Left ventricle myocardium inferior (tissue), 1 donor: Measurements from ENCODE around the gene PIBF1. TPM values are rescaled to one million over a fixed set of nuclear protein-coding genes. Genes with fewer than 3 reads are reported as not detected.

Experiments
- DNase-seq: peaks from one replicate; pipeline ENCODE4 v3.0.0-alpha.2; 2020
- H3K27ac ChIP-seq: fragments of 200-600 bp; replicated peaks from 2 replicates; pipeline ENCODE4 v1.8.0; 2021
- H3K27me3 ChIP-seq: fragments of 200-600 bp; 2 replicates; pipeline ENCODE4 v1.8.0; 2021; ENCODE audit warnings: low read depth
- H3K36me3 ChIP-seq: fragments of 200-600 bp; 2 replicates; pipeline ENCODE4 v1.8.0; 2021
- H3K4me1 ChIP-seq: fragments of 200-600 bp; 2 replicates; pipeline ENCODE4 v1.8.0; 2021
- H3K4me3 ChIP-seq: fragments of 200-600 bp; 2 replicates; pipeline ENCODE4 v1.8.0; 2021; ENCODE audit warnings: mild to moderate bottlenecking, moderate library complexity
- H3K9me3 ChIP-seq: fragments of 200-600 bp; replicated peaks from 2 replicates; pipeline ENCODE4 v1.8.0; 2021
- intact Hi-C: fragments of 100-400 bp; cut with micrococcal nuclease; formaldehyde crosslinking; loops from one replicate; pipeline ENCODE4 v1.11.0; 2022
- total RNA-seq: library from RNA; stranded (reverse); fragmentation: NEBNext Ultra II Directional; extraction: Animal tissue kit (Norgen Biotek cat#: 25700); gene quantifications from one replicate; pipeline ENCODE4 v1.2.1, GENCODE V29; 2021
- TF ChIP-seq, protein P1 (sequence below): fragments of 200-600 bp; IDR thresholded peaks from 2 replicates; pipeline ENCODE4 v1.8.0; 2021; ENCODE audit warnings: antibody characterized with exemption, mild to moderate bottlenecking, borderline replicate concordance
- donor health status: DM: no; HTN: yes; CAD: no; lungs with severe emphysema.

The PIBF1 gene
- total RNA-seq, 1 donor from 2014 or later: 10.8 TPM

DNA sequence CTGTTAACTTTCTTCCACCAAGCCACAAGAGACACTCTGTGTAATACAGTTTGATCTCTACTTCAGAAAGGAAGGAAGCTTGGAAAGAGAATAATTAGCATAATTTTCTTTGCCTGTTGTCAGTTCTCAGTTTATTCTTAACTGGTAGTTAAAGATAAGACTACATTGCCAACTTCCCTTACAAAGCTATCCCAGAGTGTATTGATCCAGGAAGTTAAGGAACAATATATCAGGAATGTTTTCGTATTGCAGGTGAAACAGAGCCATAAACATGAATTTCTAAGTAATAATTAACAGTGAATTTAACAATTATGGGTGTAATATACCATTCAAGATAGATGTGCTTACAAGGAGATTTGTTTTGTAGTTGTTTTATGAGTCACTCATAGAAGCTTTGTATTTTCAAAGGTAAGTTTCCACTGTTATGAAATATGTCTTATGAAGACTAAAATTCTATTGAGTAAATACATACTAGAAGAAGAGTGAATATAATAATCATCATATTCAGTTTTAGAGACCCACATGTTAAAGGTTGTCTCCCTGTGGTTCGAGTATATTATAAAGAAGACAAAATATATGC is 188.5 kb downstream of the PIBF1 start:
- no peak overlapping the region for H3K4me3 ChIP-seq
- TF ChIP-seq, protein P1, sequence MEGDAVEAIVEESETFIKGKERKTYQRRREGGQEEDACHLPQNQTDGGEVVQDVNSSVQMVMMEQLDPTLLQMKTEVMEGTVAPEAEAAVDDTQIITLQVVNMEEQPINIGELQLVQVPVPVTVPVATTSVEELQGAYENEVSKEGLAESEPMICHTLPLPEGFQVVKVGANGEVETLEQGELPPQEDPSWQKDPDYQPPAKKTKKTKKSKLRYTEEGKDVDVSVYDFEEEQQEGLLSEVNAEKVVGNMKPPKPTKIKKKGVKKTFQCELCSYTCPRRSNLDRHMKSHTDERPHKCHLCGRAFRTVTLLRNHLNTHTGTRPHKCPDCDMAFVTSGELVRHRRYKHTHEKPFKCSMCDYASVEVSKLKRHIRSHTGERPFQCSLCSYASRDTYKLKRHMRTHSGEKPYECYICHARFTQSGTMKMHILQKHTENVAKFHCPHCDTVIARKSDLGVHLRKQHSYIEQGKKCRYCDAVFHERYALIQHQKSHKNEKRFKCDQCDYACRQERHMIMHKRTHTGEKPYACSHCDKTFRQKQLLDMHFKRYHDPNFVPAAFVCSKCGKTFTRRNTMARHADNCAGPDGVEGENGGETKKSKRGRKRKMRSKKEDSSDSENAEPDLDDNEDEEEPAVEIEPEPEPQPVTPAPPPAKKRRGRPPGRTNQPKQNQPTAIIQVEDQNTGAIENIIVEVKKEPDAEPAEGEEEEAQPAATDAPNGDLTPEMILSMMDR: no peak
- H3K36me3 ChIP-seq: peaks cover 28% of the 10 kb centered on the region
- DNase-seq: no peak
- no peaks in the 10 kb centered on the region for H3K27me3 ChIP-seq
- H3K4me1 ChIP-seq: no peaks in the 10 kb centered on the region
- no peaks in the 10 kb centered on the region for H3K9me3 ChIP-seq
- H3K27ac ChIP-seq: no peak overlapping the region
- intact Hi-C loops: no loop called here

DNA sequence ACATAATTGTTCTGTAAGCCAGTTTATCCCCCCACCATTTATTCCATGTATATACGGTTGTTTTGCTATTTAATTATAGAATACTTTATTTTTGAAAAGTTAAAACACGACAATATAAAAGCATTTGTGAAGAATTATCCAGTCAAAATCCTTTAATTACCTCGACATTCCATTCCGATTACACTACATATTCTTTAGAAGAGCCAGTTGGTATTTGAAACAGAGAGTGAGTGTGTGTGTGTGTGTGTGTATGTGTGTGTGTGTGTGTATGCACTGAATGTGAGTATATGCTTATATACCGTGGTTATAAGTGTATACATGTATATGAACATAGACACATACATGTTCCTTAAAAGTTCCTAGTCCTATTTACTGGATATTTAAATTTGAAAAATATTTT is 189.0 kb downstream of the PIBF1 start:
- Histone ChIP-seq H3K9me3 (no peaks in the 10 kb centered on the region), H3K27me3 (no peaks in the 10 kb centered on the region), H3K36me3 (peaks cover 28% of the 10 kb centered on the region), H3K4me3 (no peak overlapping the region), H3K4me1 (no peaks in the 10 kb centered on the region), H3K27ac (no peak overlapping the region)
- DNase-seq: no peak
- TF ChIP-seq, protein P1: no peak
- intact Hi-C loops: no loop called here

DNA sequence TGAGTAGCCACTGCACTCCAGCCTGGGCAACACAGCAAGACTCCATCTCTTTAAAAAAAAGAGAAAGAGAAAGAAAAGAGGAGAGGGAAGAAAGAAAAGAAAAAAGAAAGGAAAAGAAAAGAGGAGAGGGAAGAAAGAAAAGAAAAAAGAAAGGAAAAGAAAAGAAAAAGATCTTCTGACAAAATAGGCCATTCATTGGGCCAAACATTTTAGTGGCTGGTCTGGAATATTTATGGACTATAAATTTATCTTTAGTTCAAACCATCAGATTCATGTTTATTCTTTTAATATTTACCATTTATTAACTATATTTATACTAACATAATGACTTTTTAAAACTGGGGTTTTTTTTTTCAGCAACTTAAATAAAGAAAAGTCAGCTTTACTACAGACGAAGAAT is 191.3 kb downstream of the PIBF1 start:
- H3K36me3 ChIP-seq: peaks cover 28% of the 10 kb centered on the region
- H3K4me1 ChIP-seq: no peaks in the 10 kb centered on the region
- no peak overlapping the region for H3K4me3 ChIP-seq
- intact Hi-C loops: no loop called here
- no peak for DNase-seq
- TF ChIP-seq, protein P1: no peak
- no peak overlapping the region for H3K27ac ChIP-seq
- no peaks in the 10 kb centered on the region for H3K9me3 ChIP-seq
- H3K27me3 ChIP-seq: no peaks in the 10 kb centered on the region

- Histone ChIP-seq H3K27me3 (no peaks in the 10 kb centered on the region), H3K27ac (no peak overlapping the region), H3K4me1 (no peaks in the 10 kb centered on the region), H3K4me3 (no peak overlapping the region), H3K36me3 (no peaks in the 10 kb centered on the region), H3K9me3 (no peaks in the 10 kb centered on the region)
- intact Hi-C loops: no loop called here
- DNase-seq: no peak
- TF ChIP-seq, protein P1: no peak
Measured at GRCh38 chr13:72983085-72983768, 201.3 kb downstream of the PIBF1 start.

- Histone ChIP-seq H3K36me3 (no peaks in the 10 kb centered on the region), H3K27ac (no peak overlapping the region), H3K9me3 (no peaks in the 10 kb centered on the region), H3K4me1 (no peaks in the 10 kb centered on the region), H3K27me3 (no peaks in the 10 kb centered on the region), H3K4me3 (no peak overlapping the region)
- DNase-seq: no peak
- TF ChIP-seq, protein P1: no peak
- intact Hi-C loops: no loop called here
Measured at GRCh38 chr13:72985610-72986009, 203.7 kb downstream of the PIBF1 start.
